HCT116 (cell line): ENCODE results near the gene OR8G1. TPM values are rescaled to one million over a fixed set of nuclear protein-coding genes. Genes with fewer than 3 reads are reported as not detected.

Experiments used
- ATAC-seq: fragments of 200-7000 bp; cut with Tn5 transposase; 2 replicates; pipeline ENCODE4 v1.9.1; 2020; ENCODE audit warnings: mild to moderate bottlenecking, moderate library complexity
- BruUV-seq: library from RNA; stranded (reverse); fragments of 400-500 nt; replicated peaks from 2 replicates; lab custom pipeline; 2021; lab: Mats Ljungman, UMichigan
- CTCF ChIA-PET: fragments of 300-600 bp; sonication (Branson Sonifier 250); formaldehyde crosslinking; loops from one replicate; lab custom pipeline; 2021; ENCODE audit warnings: antibody characterized with exemption; lab: Charles Lee
- POLR2A ChIA-PET: fragments of 300-600, 350-600 bp; sonication (Branson Sonifier 250); formaldehyde crosslinking; loops from one replicate; lab custom pipeline; 2021; ENCODE audit warnings: antibody characterized with exemption; lab: Charles Lee
- RAD21 ChIA-PET, 2 experiments: fragments of 300-600 bp; sonication (Branson Sonifier 250); formaldehyde crosslinking; loops; one replicate each; lab custom pipeline; 2023; ENCODE audit warnings: low total read pairs in 2 of 2; ENCODE audit not compliant: uncharacterized antibody in 2 of 2, unreplicated experiment in 2 of 2, low non-redundant PET in 1 of 2; lab: Charles Lee
- DNase-seq: peaks from one replicate; pipeline ENCODE4 v3.0.0-alpha.2; 2010; ENCODE audit warnings: low read depth, low spot score
- H2AFZ ChIP-seq: fragments of 200-600 bp; shearing (Covaris generic), sonication (generic); 2 replicates; pipeline ENCODE4 v1.6.1; 2017; ENCODE audit warnings: low read depth, mixed run types, mixed read lengths, antibody characterized with exemption, low read length; ENCODE audit not compliant: poor library complexity, severe bottlenecking
- H3K27ac ChIP-seq: 2 replicates; pipeline ENCODE4 v1.5.1; 2012; ENCODE audit warnings: low read depth, low read length
- H3K27me3 ChIP-seq: fragments of 200-600 bp; sonication (generic); 2 replicates; pipeline ENCODE4 v1.6.1; 2016; ENCODE audit warnings: mixed run types, low read length, mixed read lengths; ENCODE audit not compliant: insufficient read depth
- H3K36me3 ChIP-seq, 2 experiments: fragments of 200-500 bp in 1 of 2; fragments of 200-600 bp in 1 of 2; sonication (Bioruptor generic) in 1 of 2; sonication (generic) in 1 of 2; 2 replicates each; pipeline versions ENCODE4 v1.5.1 to v1.6.1; 2014 to 2016; ENCODE audit warnings: low read length in 2 of 2, inconsistent platforms in 1 of 2, mixed read lengths in 1 of 2, mixed run types in 1 of 2; ENCODE audit not compliant: insufficient read depth in 2 of 2, control insufficient read depth in 1 of 2
- H3K4me1 ChIP-seq, 2 experiments: fragments of 200-600 bp in 1 of 2; sonication (generic) in 1 of 2; 2 replicates each; pipeline versions ENCODE4 v1.5.1 to v1.6.1; 2012 to 2017; ENCODE audit warnings: low read length in 2 of 2, inconsistent platforms in 1 of 2, mild to moderate bottlenecking in 1 of 2, mixed read lengths in 1 of 2, mixed run types in 1 of 2, moderate library complexity in 1 of 2; ENCODE audit not compliant: insufficient read depth in 2 of 2, control insufficient read depth in 1 of 2
- H3K4me2 ChIP-seq: fragments of 200-600 bp; sonication (generic); 2 replicates; pipeline ENCODE4 v1.6.1; 2017; ENCODE audit warnings: mixed run types, low read length, mixed read lengths
- H3K4me3 ChIP-seq, 2 experiments: fragments of 200-600 bp in 1 of 2; sonication (generic) in 1 of 2; replicated peaks in 1 of 2; 2 replicates each; pipeline ENCODE4 v1.5.1; 2011 to 2016; ENCODE audit warnings: low read length in 2 of 2, control low read depth in 1 of 2, low read depth in 1 of 2, mild to moderate bottlenecking in 1 of 2, mixed read lengths in 1 of 2, mixed run types in 1 of 2
- H3K79me2 ChIP-seq: fragments of 200-600 bp; sonication (generic); 2 replicates; pipeline ENCODE4 v1.6.1; 2017; ENCODE audit warnings: mild to moderate bottlenecking, mixed run types, low read length, moderate library complexity, mixed read lengths; ENCODE audit not compliant: insufficient read depth
- H3K9ac ChIP-seq: fragments of 200-600 bp; sonication (generic); 2 replicates; pipeline ENCODE4 v1.6.1; 2016; ENCODE audit warnings: low read length, mixed read lengths
- H3K9me2 ChIP-seq: fragments of 200-600 bp; sonication (generic), shearing (Covaris generic); 2 replicates; pipeline ENCODE4 v1.6.1; 2017; ENCODE audit warnings: mixed run types, mild to moderate bottlenecking, moderate library complexity; ENCODE audit not compliant: insufficient read depth
- H3K9me3 ChIP-seq, 2 experiments: fragments of 200-500 bp in 1 of 2; fragments of 200-600 bp in 1 of 2; sonication (Bioruptor generic) in 1 of 2; sonication (generic) in 1 of 2; 2 replicates each; pipeline ENCODE4 v1.6.1; 2014 to 2017; ENCODE audit warnings: low read length in 2 of 2, mixed read lengths in 2 of 2, inconsistent platforms in 1 of 2, low read depth in 1 of 2, mild to moderate bottlenecking in 1 of 2, mixed run types in 1 of 2, moderate library complexity in 1 of 2; ENCODE audit not compliant: control insufficient read depth in 1 of 2, insufficient read depth in 1 of 2
- H4K20me1 ChIP-seq: fragments of 200-600 bp; sonication (generic), shearing (Covaris generic); 2 replicates; pipeline ENCODE4 v1.6.1; 2017; ENCODE audit warnings: mixed run types, mild to moderate bottlenecking, moderate library complexity; ENCODE audit not compliant: insufficient read depth
- EZH2phosphoT487 ChIP-seq: fragments of 200-600 bp; IDR thresholded peaks from 2 replicates; pipeline ENCODE4 v1.6.1; 2018; ENCODE audit warnings: antibody characterized with exemption, borderline replicate concordance
- JUND ChIP-seq: IDR thresholded peaks from 2 replicates; pipeline ENCODE4 v1.6.1; 2012
- POLR2A ChIP-seq: IDR thresholded peaks from 2 replicates; pipeline ENCODE4 v1.7.0; 2011; ENCODE audit warnings: borderline replicate concordance; ENCODE audit not compliant: insufficient read depth, insufficient read length; ENCODE audit errors: extremely low read depth
- RAD21 ChIP-seq: IDR thresholded peaks from 2 replicates; pipeline ENCODE4 v1.6.1; 2012; ENCODE audit warnings: low read depth, mild to moderate bottlenecking
- SRF ChIP-seq: IDR thresholded peaks from 2 replicates; pipeline ENCODE4 v1.6.1; 2012; ENCODE audit warnings: low read depth
- TCF7L2 ChIP-seq: IDR thresholded peaks from 2 replicates; pipeline ENCODE4 v1.7.0; 2011; ENCODE audit warnings: borderline replicate concordance, inconsistent platforms; ENCODE audit not compliant: insufficient read depth, insufficient read length; ENCODE audit errors: extremely low read depth
- YY1 ChIP-seq: IDR thresholded peaks from 2 replicates; pipeline ENCODE4 v1.6.1; 2011; ENCODE audit warnings: low read length, low read depth, moderate library complexity, mild to moderate bottlenecking; ENCODE audit not compliant: insufficient replicate concordance; ENCODE audit errors: extremely low read depth
- ZFX ChIP-seq: fragments of 450-650 bp; IDR thresholded peaks from 2 replicates; pipeline ENCODE4 v1.6.1; 2017
- intact Hi-C: fragments of 100-400 bp; cut with micrococcal nuclease; formaldehyde crosslinking; loops from 2 replicates; pipeline ENCODE4 v1.10.0; 2022
- total RNA-seq: library from RNA; stranded (reverse); gene quantifications from one replicate; pipeline ENCODE4 v1.2.1, GENCODE V29; 2021; ENCODE audit not compliant: unreplicated experiment
- TF ChIP-seq, protein P1 (sequence below), 3 experiments: fragments of 200-600 bp in 1 of 3; sonication (generic) in 1 of 3; IDR thresholded peaks in 2 of 3; conservative IDR thresholded peaks in 1 of 3; 2 replicates each; pipeline ENCODE4 v1.5.1; 2012 to 2017; ENCODE audit warnings: low read depth in 2 of 3, low read length in 2 of 3, antibody characterized with exemption in 1 of 3, borderline replicate concordance in 1 of 3, control low read depth in 1 of 3, mild to moderate bottlenecking in 1 of 3, mixed read lengths in 1 of 3, mixed run types in 1 of 3, moderate library complexity in 1 of 3; ENCODE audit not compliant: insufficient read depth in 1 of 3

OR8G1 gene
- total RNA-seq, 1 experiment from 2014 or later: not detected

GRCh38 chr11:124225471-124225870 lies 15.4 kb upstream of the OR8G1 start (continued):
- TF ChIP-seq, protein P1, sequence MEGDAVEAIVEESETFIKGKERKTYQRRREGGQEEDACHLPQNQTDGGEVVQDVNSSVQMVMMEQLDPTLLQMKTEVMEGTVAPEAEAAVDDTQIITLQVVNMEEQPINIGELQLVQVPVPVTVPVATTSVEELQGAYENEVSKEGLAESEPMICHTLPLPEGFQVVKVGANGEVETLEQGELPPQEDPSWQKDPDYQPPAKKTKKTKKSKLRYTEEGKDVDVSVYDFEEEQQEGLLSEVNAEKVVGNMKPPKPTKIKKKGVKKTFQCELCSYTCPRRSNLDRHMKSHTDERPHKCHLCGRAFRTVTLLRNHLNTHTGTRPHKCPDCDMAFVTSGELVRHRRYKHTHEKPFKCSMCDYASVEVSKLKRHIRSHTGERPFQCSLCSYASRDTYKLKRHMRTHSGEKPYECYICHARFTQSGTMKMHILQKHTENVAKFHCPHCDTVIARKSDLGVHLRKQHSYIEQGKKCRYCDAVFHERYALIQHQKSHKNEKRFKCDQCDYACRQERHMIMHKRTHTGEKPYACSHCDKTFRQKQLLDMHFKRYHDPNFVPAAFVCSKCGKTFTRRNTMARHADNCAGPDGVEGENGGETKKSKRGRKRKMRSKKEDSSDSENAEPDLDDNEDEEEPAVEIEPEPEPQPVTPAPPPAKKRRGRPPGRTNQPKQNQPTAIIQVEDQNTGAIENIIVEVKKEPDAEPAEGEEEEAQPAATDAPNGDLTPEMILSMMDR (IDR thresholded peaks at IDR 0.05 in 2 of 3, conservative IDR thresholded peaks at IDR 0.05 in 1 of 3; ENCODE audit: borderline replicate concordance in 1 of 3, insufficient read depth in 1 of 3, low read depth in 2 of 3, low read length in 2 of 3): no peak
- TF ChIP-seq RAD21 (no peak), POLR2A (no peak), YY1 (no peak), JUND (no peak), EZH2phosphoT487 (no peak), SRF (no peak), TCF7L2 (no peak)

GRCh38 chr11:124233376-124233775 lies 7.5 kb upstream of the OR8G1 start:
- no peaks in the 10 kb centered on the region for H3K9me3 ChIP-seq
- no peaks in the 10 kb centered on the region for H3K9me2 ChIP-seq
- intact Hi-C loops: no loop called here
- H2AFZ ChIP-seq: no peak overlapping the region
- H3K36me3 ChIP-seq: no peaks in the 10 kb centered on the region
- ATAC-seq (no peak), DNase-seq (no peak)
- no peak overlapping the region for H3K4me3 ChIP-seq
- H3K27me3 ChIP-seq: peaks cover 7% of the 10 kb centered on the region
- H3K79me2 ChIP-seq: no peaks in the 10 kb centered on the region
- BruUV-seq: no TSS peak
- no peaks in the 10 kb centered on the region for H3K4me1 ChIP-seq
- CTCF ChIA-PET: no interaction called here
- POLR2A ChIA-PET: no interaction called here
- H3K27ac ChIP-seq: no peak overlapping the region
- TF ChIP-seq ZFX: no peak
- no peaks in the 10 kb centered on the region for H4K20me1 ChIP-seq
- no peak overlapping the region for H3K4me2 ChIP-seq
- no peak overlapping the region for H3K9ac ChIP-seq
- RAD21 ChIA-PET: no interaction called here
